H54 (cell line): ENCODE measurements around the gene RFTN2.
A peak's percentile ranks its signal among the peaks of the same experiment; 100 is the strongest.
"Not testable (repeated sequence)": the region's sequence is repeated elsewhere in the genome, so short reads cannot be mapped to it uniquely, and the experiment has no call there.

Experiments
- DNase-seq: peaks from one replicate; pipeline ENCODE4 v3.0.0; 2011; ENCODE audit warnings: low spot score, mixed read lengths; ENCODE audit not compliant: insufficient read length
- FAIRE-seq: peaks from 3 replicates; lab custom pipeline; 2011; peaks lifted over from hg19 to GRCh38; lab: Jason Lieb, UNC
- POLR2A ChIP-seq: IDR thresholded peaks from 2 replicates; pipeline ENCODE4 v1.6.1; 2011; ENCODE audit warnings: low read depth, mild to moderate bottlenecking, low read length

RFTN2 gene

GRCh38 chr2:197573608-197574007, 101.8 kb downstream of the RFTN2 start:
- no peak for FAIRE-seq

GRCh38 chr2:197571627-197572271, 103.6 kb downstream of the RFTN2 start:
- DNase-seq (peak; percentile 13), FAIRE-seq (no peak)
- no peak for TF ChIP-seq POLR2A

More at GRCh38 chr2:197573608-197574007, 101.8 kb downstream of the RFTN2 start:
- DNase-seq: no peak
- no peak for TF ChIP-seq POLR2A

GRCh38 chr2:197560146-197560665, 115.2 kb downstream of the RFTN2 start:
- FAIRE-seq (no peak), DNase-seq (no peak)
- no peak for TF ChIP-seq POLR2A

GRCh38 chr2:197559681-197560080, 115.7 kb downstream of the RFTN2 start:
- FAIRE-seq (no peak), DNase-seq (no peak)
- TF ChIP-seq POLR2A: no peak

GRCh38 chr2:197558393-197558792, 117.0 kb downstream of the RFTN2 start:
- no peak for TF ChIP-seq POLR2A
- FAIRE-seq: no peak
- DNase-seq: no peak

GRCh38 chr2:197556456-197556855, 118.9 kb downstream of the RFTN2 start:
- DNase-seq (no peak), FAIRE-seq (no peak)
- TF ChIP-seq POLR2A: no peak

GRCh38 chr2:197555467-197555866, 119.9 kb downstream of the RFTN2 start:
- no peak for FAIRE-seq
- DNase-seq: no peak
- TF ChIP-seq POLR2A: no peak

GRCh38 chr2:197551260-197551659, 124.1 kb downstream of the RFTN2 start:
- not testable (repeated sequence) for FAIRE-seq, DNase-seq

GRCh38 chr2:197548582-197548981, 126.8 kb downstream of the RFTN2 start:
- TF ChIP-seq POLR2A: no peak
- FAIRE-seq (no peak), DNase-seq (no peak)

GRCh38 chr2:197547163-197547900, 128.1 kb downstream of the RFTN2 start:
- DNase-seq (no peak), FAIRE-seq (peak; percentile 11)
- TF ChIP-seq POLR2A: no peak

GRCh38 chr2:197543206-197543605, 132.2 kb downstream of the RFTN2 start:
- no peak for TF ChIP-seq POLR2A
- no peak for DNase-seq

GRCh38 chr2:197539734-197540133, 135.7 kb downstream of the RFTN2 start:
- no peak for FAIRE-seq
- DNase-seq: no peak
- no peak for TF ChIP-seq POLR2A

More at GRCh38 chr2:197543206-197543605, 132.2 kb downstream of the RFTN2 start:
- no peak for FAIRE-seq

- no peak for DNase-seq
- no peak for TF ChIP-seq POLR2A
- peak; percentile 33 for FAIRE-seq
Observed at GRCh38 chr2:197538412-197538811, 137.0 kb downstream of the RFTN2 start.
